ENCODE measurements around the gene TUBA4B.
A peak's percentile ranks its signal among the peaks of the same experiment; 100 is the strongest.

TUBA4B gene

GRCh38 chr2:219252900-219253752 lies at the start of gene TUBA4B:
TUBA4B (plus strand) TSS chr2:219253243; CDS start chr2:219253408, 165 bp downstream.
- no peak for DNase-seq (ENCODE audit: low read depth, low spot score)
- H3K27ac ChIP-seq: peak within 1 kb of the TSS; percentile 99

DNA sequence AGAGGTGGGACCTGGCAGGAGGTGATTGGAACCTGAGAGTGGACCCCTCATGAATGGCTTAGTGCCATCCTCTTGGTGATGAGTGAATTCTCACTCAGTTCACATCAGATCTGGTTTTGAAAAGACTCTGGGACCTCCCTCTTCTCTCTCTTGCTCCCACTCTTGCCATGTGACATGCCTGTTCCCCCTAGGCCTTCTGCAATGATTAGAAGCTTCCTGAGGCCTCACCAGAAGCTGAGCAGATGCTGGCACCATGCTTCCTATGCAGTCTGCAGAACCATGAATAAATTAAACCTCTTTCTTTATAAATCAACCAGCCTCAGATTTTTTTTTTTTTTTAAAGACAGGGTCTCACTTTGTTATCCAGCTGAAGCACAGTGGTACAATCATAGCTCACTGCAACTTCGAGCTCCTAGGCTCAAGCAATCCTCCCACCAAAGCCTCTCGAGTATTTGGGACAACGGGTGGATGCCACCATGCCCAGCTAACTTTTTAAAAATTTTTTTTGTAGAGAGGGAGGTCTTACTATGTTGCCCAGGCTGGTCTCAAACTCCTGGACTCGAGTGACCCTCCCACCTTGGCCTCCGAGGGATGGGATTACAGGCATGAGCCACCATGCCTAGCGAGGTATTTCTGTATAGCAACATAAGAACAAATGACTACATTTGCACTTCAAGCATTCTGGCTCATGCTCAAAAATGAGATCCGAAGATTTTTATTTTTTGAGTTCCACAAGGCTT lies 48.4 kb upstream of the TUBA4B start:
- DNase-seq (ENCODE audit: low read depth, low spot score): no peak
- no peak overlapping the region for H3K27ac ChIP-seq

DNA sequence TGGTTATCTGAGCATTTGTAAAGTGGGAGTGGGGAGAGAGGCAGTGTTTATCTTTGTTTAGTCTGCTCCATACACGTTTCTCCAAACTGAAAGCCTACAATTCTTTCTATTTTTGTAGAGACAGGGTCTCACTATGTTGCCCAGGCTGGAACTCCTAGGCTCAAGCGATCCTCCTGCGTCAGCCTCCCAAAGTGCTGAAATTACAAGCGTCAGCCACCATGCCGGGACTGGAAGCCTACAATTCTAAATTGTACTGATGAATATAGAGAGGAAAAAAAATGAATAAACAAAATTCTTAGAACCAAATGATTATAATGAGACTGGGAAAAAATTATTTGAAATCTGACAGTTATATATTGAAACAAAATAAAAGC lies 47.9 kb upstream of the TUBA4B start:
- no peak for DNase-seq (ENCODE audit: low read depth, low spot score)
- H3K27ac ChIP-seq: no peak overlapping the region

- DNase-seq (ENCODE audit: low read depth, low spot score): no peak
- peak overlapping the region; percentile 79 for H3K27ac ChIP-seq
Observed at GRCh38 chr2:219205981-219206327, 47.1 kb upstream of the TUBA4B start.

- peak; percentile 59 for DNase-seq (ENCODE audit: low read depth, low spot score)
Observed at GRCh38 chr2:219206328-219207133, 46.5 kb upstream of the TUBA4B start, which contains the start of gene ZFAND2B. ZFAND2B (plus strand) TSS chr2:219206782; CDS start chr2:219206988, 206 bp downstream.

DNA sequence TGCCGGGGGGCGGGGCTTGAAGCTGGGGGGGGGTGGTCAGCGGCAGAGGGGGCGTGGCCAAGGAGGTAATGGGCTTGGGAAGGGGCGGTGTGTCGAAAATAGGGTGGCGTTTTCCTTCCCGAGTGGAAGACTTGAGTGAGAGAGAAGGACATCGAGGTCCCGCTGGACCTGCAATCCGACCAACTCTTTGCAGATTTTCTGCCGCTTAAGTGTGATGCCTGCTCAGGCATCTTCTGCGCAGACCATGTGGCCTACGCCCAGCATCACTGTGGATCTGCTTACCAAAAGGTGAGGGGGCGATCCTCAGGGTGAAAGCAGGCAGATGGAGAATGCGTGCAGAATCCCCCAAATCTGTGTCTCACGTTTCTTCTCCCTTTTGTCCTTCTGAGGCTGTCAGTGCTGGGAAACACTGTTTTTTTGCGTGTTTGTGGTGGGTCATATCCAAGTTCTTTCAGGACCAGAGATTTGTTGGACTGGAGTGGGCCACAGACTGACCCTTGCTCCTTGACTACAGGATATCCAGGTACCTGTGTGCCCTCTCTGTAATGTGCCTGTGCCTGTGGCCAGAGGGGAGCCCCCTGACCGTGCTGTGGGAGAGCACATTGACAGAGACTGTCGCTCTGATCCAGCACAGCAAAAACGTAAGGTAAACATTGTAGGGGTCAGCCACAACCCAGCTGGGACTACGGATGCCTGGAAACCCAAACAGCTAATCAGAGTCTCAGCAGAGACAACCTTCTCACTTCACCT lies 45.7 kb upstream of the TUBA4B start:
- peak overlapping the region; percentile 79 for H3K27ac ChIP-seq
- no peak for DNase-seq (ENCODE audit: low read depth, low spot score)

More at GRCh38 chr2:219206328-219207133, 46.5 kb upstream of the TUBA4B start, which contains the start of gene ZFAND2B:
- peak within 1 kb of the TSS; percentile 79 for H3K27ac ChIP-seq

- no peak for DNase-seq (ENCODE audit: low read depth, low spot score)
Observed at GRCh38 chr2:219207884-219208740, 44.9 kb upstream of the TUBA4B start.

GRCh38 chr2:219209236-219210195 lies 43.5 kb upstream of the TUBA4B start:
- DNase-seq (ENCODE audit: low read depth, low spot score): no peak
- H3K27ac ChIP-seq: no peak overlapping the region

More at GRCh38 chr2:219207884-219208740, 44.9 kb upstream of the TUBA4B start:
- peak overlapping the region; percentile 79 for H3K27ac ChIP-seq

GRCh38 chr2:219210196-219210885 lies 42.7 kb upstream of the TUBA4B start:
- no peak overlapping the region for H3K27ac ChIP-seq
- no peak for DNase-seq (ENCODE audit: low read depth, low spot score)

DNA sequence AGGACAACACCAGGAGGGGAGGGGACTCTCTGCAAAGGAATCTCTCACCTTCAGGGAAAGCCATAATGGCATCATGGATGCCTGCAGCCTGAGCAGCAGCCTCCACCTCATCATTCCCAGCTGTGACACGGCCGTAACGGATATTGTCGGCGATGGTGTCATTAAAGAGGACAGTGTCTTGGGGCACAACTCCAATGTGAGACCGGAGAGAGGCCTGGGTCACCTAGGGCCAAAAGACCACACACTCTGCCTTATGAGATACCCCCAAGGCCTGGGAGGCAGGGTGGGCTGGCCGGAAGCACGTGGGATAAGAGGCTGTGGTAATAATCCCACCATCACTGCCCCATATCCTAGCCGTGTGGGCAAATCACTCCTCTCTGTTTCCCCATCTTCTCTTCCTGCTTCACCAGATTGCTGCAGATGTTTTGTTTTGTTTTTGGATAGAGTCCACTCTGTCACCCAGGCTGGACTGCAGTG lies 42.1 kb upstream of the TUBA4B start:
- DNase-seq (ENCODE audit: low read depth, low spot score): no peak
- no peak overlapping the region for H3K27ac ChIP-seq

- DNase-seq (ENCODE audit: low read depth, low spot score): no peak
- H3K27ac ChIP-seq: no peak overlapping the region
Observed at GRCh38 chr2:219213026-219213415, 40.0 kb upstream of the TUBA4B start.

- H3K27ac ChIP-seq: no peak overlapping the region
- DNase-seq (ENCODE audit: low read depth, low spot score): no peak
Observed at GRCh38 chr2:219213486-219214071, 39.5 kb upstream of the TUBA4B start.

- no peak overlapping the region for H3K27ac ChIP-seq
- no peak for DNase-seq (ENCODE audit: low read depth, low spot score)
Observed at GRCh38 chr2:219214141-219214540, 38.9 kb upstream of the TUBA4B start.

DNA sequence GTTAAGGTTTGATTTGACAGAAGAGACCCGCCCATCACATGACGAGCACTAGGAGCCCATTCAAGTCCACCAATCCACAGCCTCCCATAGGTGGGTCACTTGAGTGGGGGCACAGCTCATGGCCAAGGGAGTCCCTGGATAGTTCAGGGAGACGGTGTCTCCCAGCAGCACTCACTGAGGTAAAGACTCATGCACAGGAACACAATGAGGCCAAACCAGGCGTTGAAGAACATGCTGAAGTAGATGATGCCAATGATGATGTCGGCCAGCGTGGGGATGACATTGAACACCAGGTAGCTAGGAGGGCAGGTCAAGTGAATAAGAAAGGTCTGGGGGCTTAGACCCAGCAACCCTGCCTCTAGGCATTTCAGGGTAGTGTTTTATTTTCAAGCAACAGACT lies 38.3 kb upstream of the TUBA4B start:
- H3K27ac ChIP-seq: no peak overlapping the region

DNA sequence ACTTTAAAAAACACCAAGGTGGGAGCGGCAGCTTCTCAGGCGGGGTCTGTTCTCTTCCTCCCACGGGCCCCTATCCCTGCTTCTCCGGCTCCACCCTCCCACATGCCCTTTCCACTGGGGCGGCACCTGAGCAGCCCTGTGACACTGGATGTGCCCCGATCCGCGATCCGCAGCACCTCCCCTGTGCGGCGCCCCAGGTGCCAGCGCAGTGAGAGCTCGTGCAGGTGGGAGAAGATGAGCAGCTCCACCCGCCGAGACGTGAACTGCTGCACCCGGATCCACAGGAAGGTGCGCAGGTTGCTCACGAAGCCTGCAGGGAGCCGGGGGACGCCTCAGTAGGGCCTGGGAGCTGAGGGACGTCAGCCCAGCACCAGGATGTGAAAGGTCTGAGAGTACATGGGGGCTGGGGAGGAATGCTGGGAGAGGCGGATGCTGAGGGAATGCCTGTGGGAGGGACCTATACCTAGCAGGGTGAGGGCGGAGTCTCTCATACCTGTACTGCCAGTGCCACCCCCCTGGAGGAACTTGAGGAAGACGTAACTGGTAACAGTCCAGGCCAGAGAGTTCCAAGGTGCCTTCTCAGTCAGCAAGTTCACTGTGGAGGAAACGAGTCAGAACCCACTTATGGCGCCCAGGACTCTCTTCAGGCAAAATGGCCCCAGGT lies 37.0 kb upstream of the TUBA4B start:
- no peak overlapping the region for H3K27ac ChIP-seq
- DNase-seq (ENCODE audit: low read depth, low spot score): no peak

More for the DNA sequence above, 38.3 kb upstream of the TUBA4B start:
- DNase-seq (ENCODE audit: low read depth, low spot score): no peak

DNA sequence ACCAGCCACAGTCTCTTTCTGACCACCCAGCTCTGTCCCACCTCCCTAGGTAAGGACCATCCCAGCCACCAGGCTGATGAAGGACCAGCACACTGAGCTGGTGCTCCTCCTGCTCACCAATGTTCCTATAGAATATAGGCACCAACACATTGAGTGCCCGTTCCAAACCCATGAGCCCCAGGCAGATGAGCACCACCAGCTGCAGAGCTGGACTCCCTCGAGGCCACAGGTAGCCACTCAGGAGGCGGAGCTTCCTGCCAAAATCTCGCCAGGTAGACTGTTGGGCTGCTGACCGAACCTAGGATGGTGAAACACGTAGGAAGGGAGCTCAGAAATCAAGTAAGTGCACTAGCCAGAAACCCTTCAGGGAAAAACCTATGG lies 36.5 kb upstream of the TUBA4B start:
- DNase-seq (ENCODE audit: low read depth, low spot score): no peak
- no peak overlapping the region for H3K27ac ChIP-seq
